Hematopoietic multipotent progenitor cell treated with erythropoietin and hydrocortisone succinate and interleukin-3 and kit ligand, for 8 days (in vitro differentiated cells): ENCODE measurements around the gene CALN1.
"Not testable (repeated sequence)": the region's sequence is repeated elsewhere in the genome, so short reads cannot be mapped to it uniquely, and the experiment has no call there.

Source experiments
- DNase-seq: peaks from one replicate; pipeline ENCODE4 v3.0.0-alpha.2; 2015

Gene CALN1

GRCh38 chr7:72408966-72409637 lies 3.0 kb downstream of the CALN1 start:
- no peak for DNase-seq

GRCh38 chr7:72406820-72407403 lies 5.2 kb downstream of the CALN1 start:
- no peak for DNase-seq

GRCh38 chr7:72405871-72406270 lies 6.3 kb downstream of the CALN1 start:
- no peak for DNase-seq

- peak; percentile 45 for DNase-seq
These were observed 6.7 kb downstream of the CALN1 start for GRCh38 chr7:72405418-72405817.

GRCh38 chr7:72404743-72405142 lies 7.4 kb downstream of the CALN1 start:
- DNase-seq, result no peak

- DNase-seq, result no peak
These were observed 8.6 kb downstream of the CALN1 start for GRCh38 chr7:72403458-72404076.

GRCh38 chr7:72394016-72394415 lies 18.1 kb downstream of the CALN1 start:
- no peak for DNase-seq

GRCh38 chr7:72391821-72392377 lies 20.2 kb downstream of the CALN1 start:
- no peak for DNase-seq

GRCh38 chr7:72386118-72386517 lies 26.0 kb downstream of the CALN1 start:
- no peak for DNase-seq

- no peak for DNase-seq
These were observed 49.9 kb downstream of the CALN1 start for GRCh38 chr7:72362246-72362645.

GRCh38 chr7:72345208-72345727 lies 66.9 kb downstream of the CALN1 start:
- DNase-seq, result no peak

- no peak for DNase-seq
These were observed 68.1 kb downstream of the CALN1 start for GRCh38 chr7:72343991-72344390.

- DNase-seq, result not testable (repeated sequence)
These were observed 68.8 kb downstream of the CALN1 start for GRCh38 chr7:72343354-72343753.

GRCh38 chr7:72337390-72338167 lies 74.6 kb downstream of the CALN1 start:
- DNase-seq, result no peak

- no peak for DNase-seq
These were observed 75.3 kb downstream of the CALN1 start for GRCh38 chr7:72336632-72337389.

GRCh38 chr7:72336382-72336631 lies 75.8 kb downstream of the CALN1 start:
- DNase-seq, result no peak

GRCh38 chr7:72335561-72336381 lies 76.4 kb downstream of the CALN1 start:
- no peak for DNase-seq

GRCh38 chr7:72334698-72335097 lies 77.4 kb downstream of the CALN1 start:
- no peak for DNase-seq

- DNase-seq, result no peak
These were observed 78.1 kb downstream of the CALN1 start for GRCh38 chr7:72334066-72334465.

GRCh38 chr7:72326811-72327210 lies 85.3 kb downstream of the CALN1 start:
- DNase-seq, result no peak

- no peak for DNase-seq
These were observed 85.8 kb downstream of the CALN1 start for GRCh38 chr7:72326365-72326764.

- DNase-seq, result no peak
These were observed 86.6 kb downstream of the CALN1 start for GRCh38 chr7:72325561-72325960.
